Natural killer cell (primary cell): ENCODE results near the gene FOXRED1. TPM values are rescaled to one million over a fixed set of nuclear protein-coding genes. Genes with fewer than 3 reads are reported as not detected.

Experiments
- ATAC-seq, 3 donors: fragments of 150-1000 bp in 2 of 3; fragments of 200-7000 bp in 1 of 3; cut with Tn5 transposase; 1 replicate in 1 of 3; 2 replicates in 2 of 3; pipeline ENCODE4 v1.10.0; 2021; ENCODE audit warnings: mild to moderate bottlenecking in 2 of 3, moderate library complexity in 2 of 3
- DNase-seq, 2 donors: peaks; one replicate each; pipeline versions ENCODE4 v3.0.0 to v3.0.0-alpha.2; 2013 to 2021; ENCODE audit warnings: mixed read lengths in 1 of 2
- H3K27ac ChIP-seq: one replicate; pipeline ENCODE4 v1.5.1; 2013; ENCODE audit warnings: mild to moderate bottlenecking, low read length
- H3K27me3 ChIP-seq: one replicate; pipeline ENCODE4 v1.6.1; 2013; ENCODE audit warnings: low read length; ENCODE audit not compliant: control insufficient read depth, insufficient read depth
- H3K36me3 ChIP-seq: one replicate; pipeline ENCODE4 v1.6.1; 2013; ENCODE audit warnings: low read length; ENCODE audit not compliant: control insufficient read depth, insufficient read depth
- H3K4me1 ChIP-seq: one replicate; pipeline ENCODE4 v1.6.1; 2013; ENCODE audit warnings: low read length; ENCODE audit not compliant: control insufficient read depth, insufficient read depth
- H3K4me3 ChIP-seq: one replicate; pipeline ENCODE4 v1.5.1; 2013; ENCODE audit warnings: low read length
- H3K9me3 ChIP-seq: one replicate; pipeline ENCODE4 v1.6.1; 2013; ENCODE audit warnings: low read length; ENCODE audit not compliant: control insufficient read depth, insufficient read depth
- H3K27ac Mint-ChIP-seq, 2 donors: one replicate each; pipeline ENCODE4 v1.8.0; 2022; ENCODE audit warnings: mild to moderate bottlenecking in 2 of 2, mixed read lengths in 2 of 2, moderate library complexity in 1 of 2
- H3K27me3 Mint-ChIP-seq, 2 donors: one replicate each; pipeline ENCODE4 v1.8.0; 2022; ENCODE audit warnings: low read depth in 2 of 2, mixed read lengths in 2 of 2
- H3K36me3 Mint-ChIP-seq: one replicate; pipeline ENCODE4 v1.8.0; 2022; ENCODE audit warnings: mixed read lengths
- H3K4me1 Mint-ChIP-seq, 2 donors: one replicate each; pipeline ENCODE4 v1.8.0; 2022; ENCODE audit warnings: mixed read lengths in 2 of 2
- H3K4me3 Mint-ChIP-seq: one replicate; pipeline ENCODE4 v1.8.0; 2022; ENCODE audit warnings: mild to moderate bottlenecking, moderate library complexity, mixed read lengths
- H3K9me3 Mint-ChIP-seq, 2 donors: one replicate each; pipeline ENCODE4 v1.8.0; 2022; ENCODE audit warnings: mixed read lengths in 2 of 2
- CTCF ChIP-seq: fragments of 200-600 bp; IDR thresholded peaks from one replicate; pipeline ENCODE4 v1.8.0; 2022; ENCODE audit warnings: antibody characterized with exemption
- WGBS: methylation state at CpG from one replicate; pipeline ENCODE4 v1.1.7; 2013; ENCODE audit warnings: missing lambda C conversion rate; ENCODE audit not compliant: insufficient coverage; 5-methylcytosine and 5-hydroxymethylcytosine counted together
- intact Hi-C: fragments of 100-400 bp; cut with micrococcal nuclease; formaldehyde crosslinking; loops from one replicate; pipeline ENCODE4 v1.14.2; 2022
- total RNA-seq, 4 donors: library from RNA; stranded (reverse); fragments of 120-200 nt in 1 of 4; gene quantifications; one replicate each; pipeline versions ENCODE4 v1.2.3 to v1.2.4, GENCODE V29; 2013 to 2022

The FOXRED1 gene
- total RNA-seq, 3 donors from 2014 or later (not counting 1 experiment from before 2014, with no cell fraction given) = 31.1 to 37.9 (median 31.3) TPM

- Histone ChIP-seq H3K9me3 (no peaks in the 10 kb centered on the region), H3K27me3 (no peaks in the 10 kb centered on the region), H3K4me3 (no peak overlapping the region), H3K27ac (no peak overlapping the region), H3K36me3 (no peaks in the 10 kb centered on the region), H3K4me1 (peaks cover 34% of the 10 kb centered on the region)
- DNase-seq (no peak), ATAC-seq (no peak)
- WGBS = 88% methylated on average over 2 of the region's 3 CpGs
- no peaks in the 10 kb centered on the region for H3K9me3 Mint-ChIP-seq
- no peaks in the 10 kb centered on the region for H3K27me3 Mint-ChIP-seq
- no peak overlapping the region for H3K4me3 Mint-ChIP-seq
- TF ChIP-seq CTCF = no peak
- H3K36me3 Mint-ChIP-seq = no peaks in the 10 kb centered on the region
- H3K4me1 Mint-ChIP-seq = peaks cover 48 to 49% of the 10 kb centered on the region in 2 donors
- no peak overlapping the region for H3K27ac Mint-ChIP-seq
- intact Hi-C loops = no loop called here
These were observed 54.0 kb downstream of the FOXRED1 start for GRCh38 chr11:126322996-126323395.

GRCh38 chr11:126327281-126328000 is 58.5 kb downstream of the FOXRED1 start:
- H3K27me3 Mint-ChIP-seq = no peaks in the 10 kb centered on the region
- intact Hi-C loops = no loop called here
- ATAC-seq (no peak), DNase-seq (no peak)
- H3K36me3 ChIP-seq = no peaks in the 10 kb centered on the region
- 95% methylated on average over 17 of the region's 17 CpGs for WGBS
- TF ChIP-seq CTCF = no peak
- H3K4me1 ChIP-seq = peaks cover 43% of the 10 kb centered on the region
- no peaks in the 10 kb centered on the region for H3K27me3 ChIP-seq
- no peaks in the 10 kb centered on the region for H3K9me3 Mint-ChIP-seq
- peaks cover 46 to 47% of the 10 kb centered on the region in 2 donors for H3K4me1 Mint-ChIP-seq
- no peaks in the 10 kb centered on the region for H3K36me3 Mint-ChIP-seq
- no peaks in the 10 kb centered on the region for H3K9me3 ChIP-seq
- H3K27ac ChIP-seq = no peak overlapping the region
- H3K4me3 ChIP-seq = no peak overlapping the region
- H3K4me3 Mint-ChIP-seq = peak overlapping the region; percentile 58
- peak overlapping the region; percentile 88 to 97 for H3K27ac Mint-ChIP-seq

Other genes with a start within 250 kb of the FOXRED1 start
- under 1 TPM in 2 of 3 donors, not detected in 1; 0.25 to 0.38 TPM for gene CDON, start 206.3 kb upstream of the FOXRED1 start, total RNA-seq
- gene RPUSD4, start 57.5 kb upstream of the FOXRED1 start, total RNA-seq = 10 to 100 TPM; 27.1 to 41.7 (median 38.9) TPM
- gene FAM118B, start 57.4 kb upstream of the FOXRED1 start, total RNA-seq = 1 to 10 TPM; 5.4 to 9.7 (median 7.8) TPM
- gene SRPRA, start 259 bp upstream of the FOXRED1 start, total RNA-seq = 100 to 1,000 TPM; 188 to 225 (median 195) TPM
- 10 to 100 TPM; 14.5 to 24.0 (median 19.5) TPM for gene TIRAP, start 13.9 kb downstream of the FOXRED1 start, total RNA-seq
- gene DCPS, start 34.9 kb downstream of the FOXRED1 start, total RNA-seq = 10 to 100 TPM; 20.1 to 25.8 (median 23.1) TPM
- gene ST3GAL4, start 86.5 kb downstream of the FOXRED1 start, total RNA-seq = 10 to 100 TPM; 43.3 to 57.6 (median 47.3) TPM